GM19463 (cell line): ENCODE data around the gene ATP8A1.

Experiments used
- ATAC-seq: cut with Tn5 transposase; IDR thresholded peaks from one replicate; pipeline ENCODE4 v1.9.1; 2021; ENCODE audit warnings: mild to moderate bottlenecking, moderate library complexity; ENCODE audit not compliant: unreplicated experiment

The ATP8A1 gene

DNA sequence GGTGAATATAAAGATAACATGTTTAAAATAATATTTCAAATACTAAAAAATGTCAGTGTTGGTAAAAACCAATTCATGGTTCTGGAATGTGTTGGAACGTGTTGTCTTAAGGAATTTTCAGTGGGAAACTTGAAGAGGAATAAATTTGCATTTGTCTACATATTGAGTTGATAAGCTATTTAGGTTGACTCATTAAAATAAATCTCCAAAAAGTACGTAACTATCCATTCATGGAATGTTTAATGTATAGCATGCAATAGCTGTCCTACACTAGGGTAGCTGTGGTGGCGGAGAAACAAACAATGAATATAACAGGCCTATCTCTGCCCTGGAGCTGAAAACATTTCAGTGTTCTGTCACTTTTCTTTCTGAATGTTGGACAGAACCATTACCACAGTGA is 239.4 kb downstream of the ATP8A1 start:
- no peak for ATAC-seq

- no peak for ATAC-seq
These were observed 240.9 kb downstream of the ATP8A1 start for GRCh38 chr4:42416017-42416416.

- no peak for ATAC-seq
These were observed 241.6 kb downstream of the ATP8A1 start for GRCh38 chr4:42415281-42415680.

DNA sequence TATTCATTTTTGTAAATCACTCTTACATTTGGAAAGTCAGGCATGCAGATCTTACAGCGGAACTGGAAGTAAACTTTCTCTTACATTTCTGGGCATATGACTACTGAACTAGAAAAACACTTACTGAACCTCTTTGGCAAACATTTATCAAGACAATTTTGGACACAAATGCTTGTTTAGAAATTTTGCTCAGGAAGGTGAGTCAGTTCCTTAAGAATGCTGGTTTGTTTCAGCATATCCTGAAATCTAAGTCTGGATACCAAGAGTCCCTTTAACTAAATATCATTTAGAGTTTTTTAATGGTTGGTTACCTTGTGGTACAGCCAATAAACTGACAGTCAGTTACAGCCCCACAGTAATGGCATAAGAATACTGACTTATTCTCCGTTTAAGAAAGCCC is 244.7 kb downstream of the ATP8A1 start:
- no peak for ATAC-seq

DNA sequence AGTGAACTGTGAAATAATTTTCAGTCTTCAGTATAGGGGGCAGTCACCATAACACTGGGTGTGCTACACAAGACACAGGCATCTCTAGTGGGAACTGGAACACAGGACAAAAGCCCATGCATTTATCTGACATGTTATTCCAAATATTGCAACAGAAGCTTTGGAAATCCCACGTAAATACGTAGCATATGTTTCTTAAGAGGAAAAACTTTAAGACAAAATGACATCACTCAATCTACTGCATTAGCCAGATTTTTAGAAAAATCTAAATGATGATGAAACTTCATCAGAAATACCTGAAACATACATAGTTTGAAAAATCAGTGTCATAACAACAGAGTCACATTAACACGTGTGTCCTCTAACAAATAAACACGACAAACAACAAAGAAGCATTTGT is 245.1 kb downstream of the ATP8A1 start:
- no peak for ATAC-seq

- no peak for ATAC-seq
These were observed 246.5 kb downstream of the ATP8A1 start for GRCh38 chr4:42410446-42410845.

- ATAC-seq = no peak
These were observed 252.9 kb downstream of the ATP8A1 start for GRCh38 chr4:42404001-42404400.

DNA sequence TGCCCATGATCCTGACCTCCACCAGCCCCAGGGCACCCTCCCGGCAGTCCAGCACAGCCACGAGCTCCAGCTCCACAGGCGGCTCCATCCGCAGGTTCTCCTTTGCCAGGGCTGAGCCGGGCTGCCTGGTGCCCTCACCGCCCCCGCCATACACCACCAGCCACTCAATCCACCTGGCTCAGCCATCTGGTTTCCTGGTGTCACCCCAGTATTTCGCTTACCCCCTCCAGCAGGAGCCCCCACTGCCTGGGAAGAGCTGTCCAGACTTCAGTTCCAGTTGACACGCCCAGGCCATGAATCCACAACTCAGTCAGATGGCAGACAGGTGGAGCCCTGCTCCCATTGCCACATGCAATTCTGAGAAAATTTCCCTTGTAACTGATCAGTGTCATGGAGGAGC is 255.7 kb downstream of the ATP8A1 start:
- ATAC-seq = no peak

DNA sequence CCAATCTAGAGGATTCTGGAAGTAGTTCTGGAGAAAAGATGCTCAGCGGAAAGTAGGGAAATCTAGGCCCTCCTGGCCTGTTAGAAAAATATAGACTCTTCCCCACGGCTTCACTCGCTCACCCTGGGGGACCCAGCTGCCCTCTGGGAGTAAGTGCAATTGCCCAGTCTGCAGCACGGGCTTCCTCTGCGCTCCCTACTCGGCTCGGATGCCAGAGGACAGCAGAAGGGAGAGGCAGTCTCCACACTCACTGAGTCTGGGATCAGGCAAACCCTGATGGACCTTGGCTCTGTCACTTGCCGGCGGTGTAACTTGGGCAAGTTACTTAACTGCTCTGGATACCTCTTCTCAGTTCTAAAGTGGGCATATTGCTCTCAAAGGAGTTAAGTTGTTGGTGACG is 257.5 kb downstream of the ATP8A1 start:
- ATAC-seq = no peak

GRCh38 chr4:42398871-42399331 is 258.0 kb downstream of the ATP8A1 start:
- ATAC-seq = no peak

DNA sequence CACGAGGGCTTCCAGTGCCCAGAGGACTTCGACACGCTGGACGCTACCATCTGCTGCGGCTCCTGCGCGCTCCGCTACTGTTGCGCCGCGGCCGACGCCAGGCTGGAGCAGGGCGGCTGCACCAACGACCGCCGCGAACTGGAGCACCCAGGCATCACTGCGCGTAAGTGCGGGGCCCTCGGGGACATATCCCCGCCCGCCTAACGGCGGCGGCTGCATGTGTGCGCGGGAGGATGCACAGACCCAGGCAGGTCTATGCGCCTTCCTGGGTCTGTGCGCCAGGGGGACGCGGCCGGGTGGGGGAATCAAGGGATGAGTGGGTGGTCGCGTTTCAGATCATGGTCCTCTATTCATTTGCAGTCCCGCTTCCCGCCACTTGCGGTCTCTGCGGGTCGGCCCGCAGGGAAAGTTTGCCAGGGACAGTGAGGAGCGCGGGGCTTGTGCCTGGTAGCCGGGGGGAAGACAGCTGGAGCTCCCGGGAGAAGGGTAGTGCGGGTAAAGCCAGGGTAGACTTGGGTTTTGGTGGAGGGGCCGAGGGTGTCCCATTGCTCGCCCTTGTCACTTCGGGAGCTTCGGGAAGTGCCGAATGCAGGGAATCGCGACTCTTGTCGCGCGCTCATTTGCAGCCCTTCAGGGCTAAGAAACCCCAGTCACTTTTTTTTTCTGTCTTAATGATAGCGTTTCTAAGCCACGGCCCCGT is 258.6 kb downstream of the ATP8A1 start:
- ATAC-seq = peak; percentile 28

DNA sequence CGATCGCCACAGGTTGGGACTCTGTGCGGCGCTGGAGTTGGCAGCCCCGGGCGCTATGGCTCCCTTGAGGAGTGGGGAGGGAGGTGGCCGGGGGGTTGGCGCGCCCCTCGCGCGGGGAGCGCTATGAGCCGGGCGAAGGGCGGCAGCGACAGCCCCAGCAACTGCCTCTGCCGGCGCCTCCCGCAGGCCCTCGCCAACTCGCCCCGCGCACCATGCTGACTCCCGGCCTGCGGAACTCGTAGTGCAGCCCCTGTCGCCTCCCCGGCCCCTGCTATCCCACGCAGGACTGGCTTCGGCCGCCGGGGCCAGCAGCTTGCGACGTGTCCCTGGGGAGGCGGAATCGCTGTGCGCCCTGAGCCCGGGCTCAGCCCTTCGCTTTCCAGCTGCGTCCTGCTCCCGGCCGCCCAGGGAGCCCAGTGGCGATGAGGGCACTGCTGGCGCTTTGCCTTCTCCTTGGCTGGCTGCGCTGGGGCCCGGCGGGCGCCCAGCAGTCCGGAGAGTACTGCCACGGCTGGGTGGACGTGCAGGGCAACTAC is 259.2 kb downstream of the ATP8A1 start:
- peak; percentile 26 for ATAC-seq

DNA sequence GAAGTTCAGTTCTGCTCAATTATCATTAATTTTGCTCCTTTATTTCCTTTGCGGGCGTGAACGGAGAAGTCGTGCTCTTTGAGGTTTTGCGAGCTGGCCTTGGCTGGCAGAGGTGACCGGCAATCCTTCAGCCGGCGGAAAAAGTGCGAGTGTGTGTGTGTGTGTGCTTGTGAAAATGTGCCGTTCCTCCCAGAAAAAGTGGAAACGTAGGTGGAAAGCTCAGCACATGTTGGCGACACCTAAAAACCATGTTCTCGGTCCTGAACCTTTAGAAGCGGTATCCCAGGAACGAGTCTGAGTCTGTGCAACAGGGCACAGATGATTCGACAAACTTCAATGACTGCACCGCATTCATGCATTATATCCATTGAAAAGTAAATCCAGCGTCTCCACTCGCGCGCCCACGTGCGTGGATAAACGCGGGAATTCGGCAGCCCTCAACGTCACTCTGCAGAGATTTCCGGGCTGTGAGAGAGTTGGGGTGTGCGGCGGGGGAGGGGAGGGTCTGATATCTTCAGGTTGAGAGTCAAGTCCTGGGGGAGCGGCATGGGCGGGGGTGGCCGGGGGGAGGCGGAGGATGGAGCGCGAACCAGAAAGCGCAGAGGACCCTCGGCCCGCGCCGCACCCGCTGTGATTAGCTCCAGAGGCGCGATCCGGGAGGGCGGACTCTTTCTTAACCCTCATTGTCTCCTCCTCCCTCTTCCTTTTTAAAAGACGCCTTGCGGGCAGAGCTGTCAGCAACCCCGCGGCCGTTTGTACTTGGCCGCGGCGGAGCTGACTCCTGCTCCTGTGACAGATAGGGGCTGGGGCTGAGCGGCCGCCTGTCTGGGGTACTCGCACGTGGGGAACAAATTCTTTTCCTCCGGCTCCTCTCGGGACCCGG is 259.9 kb downstream of the ATP8A1 start, which contains the start of gene SHISA3:
SHISA3 (plus strand) TSS at position 737 of the 883 bp plus-strand sequence. CDS start 569 bp downstream, outside the sequence.
- peak; percentile 38 for ATAC-seq

DNA sequence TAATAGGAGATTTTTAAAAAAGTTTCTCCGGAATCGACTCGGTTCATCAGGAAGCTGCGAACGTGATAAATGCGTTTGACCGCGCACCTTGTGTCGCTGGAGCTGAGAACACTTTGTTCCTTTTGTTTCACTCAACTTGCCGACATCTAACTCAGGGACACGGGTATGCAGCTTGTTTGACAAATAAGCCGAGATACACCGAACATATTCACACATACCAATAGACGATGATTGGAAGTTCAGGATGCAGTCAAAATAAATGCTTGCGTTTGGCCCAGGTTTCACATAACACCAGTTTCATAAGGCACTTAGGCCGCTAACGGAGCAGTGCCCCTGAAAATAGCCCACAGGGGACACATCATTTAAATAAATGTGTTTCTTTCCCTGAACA is 260.5 kb downstream of the ATP8A1 start:
- no peak for ATAC-seq

DNA sequence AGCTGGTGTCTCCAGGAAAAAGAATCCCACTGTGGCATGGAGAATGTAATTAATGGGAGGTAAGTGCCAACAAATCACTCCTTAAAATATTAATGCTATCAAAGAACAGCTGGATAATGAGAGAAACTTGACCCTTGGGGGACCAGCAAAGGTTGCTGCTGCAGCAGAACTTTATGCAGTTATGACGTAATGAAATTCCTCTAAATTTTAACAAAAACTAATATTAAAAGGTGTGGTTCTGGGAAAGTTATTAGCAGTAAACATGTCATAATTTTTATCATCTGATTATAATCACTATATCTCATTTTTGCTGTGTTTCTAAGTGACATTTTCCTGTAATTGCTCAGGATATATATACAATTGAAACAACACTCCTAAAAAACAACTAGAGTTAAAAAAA is 261.3 kb downstream of the ATP8A1 start:
- no peak for ATAC-seq

GRCh38 chr4:42392436-42392835 is 264.5 kb downstream of the ATP8A1 start:
- no peak for ATAC-seq

DNA sequence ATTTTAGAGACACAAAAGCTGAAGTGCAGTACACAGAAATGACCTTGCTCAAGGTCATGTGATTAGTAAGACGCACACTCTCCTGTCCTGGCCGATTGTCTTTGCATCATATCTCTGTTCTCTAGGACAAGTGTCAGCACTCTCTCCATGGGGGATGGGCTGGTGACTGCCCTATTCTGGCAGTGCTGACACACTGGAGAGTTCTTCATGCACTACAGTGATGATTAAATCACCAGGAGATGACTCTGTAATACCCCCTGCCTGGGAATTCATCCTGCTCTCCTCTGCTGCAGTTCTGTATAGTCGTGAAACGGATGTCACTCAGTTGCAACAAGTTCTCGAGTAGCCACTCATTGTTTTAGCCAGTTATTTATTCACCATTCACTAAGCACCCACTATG is 264.9 kb downstream of the ATP8A1 start:
- ATAC-seq = no peak

GRCh38 chr4:42391355-42391664 is 265.6 kb downstream of the ATP8A1 start:
- no peak for ATAC-seq

DNA sequence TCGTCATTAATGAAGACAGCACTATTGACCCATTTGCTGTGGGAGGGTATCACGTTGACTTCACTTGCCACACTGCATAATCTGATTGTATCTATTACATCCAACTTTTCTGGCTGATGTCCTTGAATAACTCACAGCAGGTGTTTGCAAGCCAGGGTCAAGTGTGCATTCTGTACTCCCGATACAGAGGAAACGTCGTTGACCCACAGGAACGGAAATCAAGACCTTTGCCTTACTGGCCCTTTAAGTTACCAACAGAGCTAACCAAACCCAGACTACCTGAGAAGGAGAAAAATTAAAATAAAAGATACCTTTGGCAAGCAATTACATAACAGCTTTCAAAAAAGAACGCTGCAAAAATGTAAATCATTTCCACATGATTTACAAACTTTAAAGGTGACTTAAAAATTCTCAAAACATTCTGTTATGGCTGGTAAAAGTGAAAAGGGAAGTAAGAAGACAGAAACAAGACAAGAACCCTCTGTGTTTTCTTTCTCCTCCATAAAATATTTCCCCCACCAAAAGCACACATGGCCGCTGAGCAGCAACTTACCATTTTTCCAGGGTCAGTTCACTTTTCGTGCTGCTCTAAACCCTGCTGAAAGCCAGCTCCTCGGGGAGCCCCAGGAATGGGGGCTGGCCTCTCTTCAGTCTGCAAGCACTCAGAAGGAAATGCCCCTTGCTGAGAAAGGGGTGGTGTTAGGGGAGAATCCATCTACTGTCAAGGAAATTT is 266.1 kb downstream of the ATP8A1 start:
- no peak for ATAC-seq

DNA sequence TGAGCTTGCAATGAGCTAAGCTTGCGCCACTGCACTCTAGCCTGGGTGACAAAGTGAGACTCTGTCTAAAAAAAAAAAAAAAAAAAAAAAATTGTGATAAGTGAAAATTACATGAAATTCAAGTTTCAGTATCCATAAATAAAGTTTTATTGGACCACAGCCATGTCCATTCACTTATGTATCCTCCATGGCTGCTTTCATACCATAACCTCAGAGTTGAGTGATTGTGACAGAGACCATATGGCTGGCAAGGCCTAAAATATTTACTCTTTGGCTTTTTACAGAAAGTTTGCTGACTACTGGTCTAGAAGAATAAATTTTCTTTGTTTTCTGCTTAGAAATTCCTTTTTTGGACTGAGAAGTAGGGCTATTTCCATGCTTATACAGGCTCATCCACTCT is 271.4 kb downstream of the ATP8A1 start:
- no peak for ATAC-seq

- ATAC-seq = no peak
These were observed 275.2 kb downstream of the ATP8A1 start for GRCh38 chr4:42381666-42382065.
